ENCODE data around the gene MKNK1.

The MKNK1 gene

DNA sequence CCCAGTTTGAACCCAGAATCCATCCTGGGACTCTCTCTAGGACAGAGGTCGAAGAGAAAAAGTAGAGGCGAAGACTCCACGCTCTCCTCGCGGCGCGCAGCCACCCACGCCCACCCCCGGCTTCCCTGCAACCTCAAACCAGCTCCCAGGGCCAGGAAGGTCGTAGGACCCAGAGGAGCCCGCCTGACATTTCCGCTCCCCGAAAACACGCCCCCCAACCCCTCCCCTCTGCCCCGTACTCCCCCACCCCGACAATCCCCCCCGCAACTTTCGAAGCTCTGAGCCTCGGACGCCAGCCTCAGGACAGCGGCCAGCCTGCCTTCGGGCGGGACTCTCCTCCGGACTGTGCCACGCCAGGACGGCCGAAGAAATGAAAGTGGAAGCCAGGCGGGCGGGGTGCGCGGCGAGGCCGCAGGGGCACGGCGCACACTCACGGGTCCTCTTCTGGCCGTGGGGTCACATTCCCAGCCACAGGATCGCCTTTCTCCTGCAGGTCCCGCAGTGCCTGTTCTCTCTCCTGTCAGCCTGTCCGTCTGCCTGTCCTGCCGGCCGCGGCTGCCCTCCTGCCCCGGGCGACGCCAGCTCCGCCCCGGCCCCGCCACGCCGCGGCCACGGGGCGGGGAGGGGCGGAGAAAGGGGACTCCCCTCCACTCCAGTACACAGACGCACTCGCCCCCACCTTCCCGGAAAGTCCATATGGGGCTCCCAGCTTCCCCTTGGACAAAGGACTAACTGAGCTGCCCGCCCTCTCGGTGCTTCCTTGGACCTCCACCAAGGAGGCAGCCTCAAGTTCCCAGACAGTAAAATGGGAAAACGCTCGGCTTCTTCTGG is 12.4 kb upstream of the MKNK1 start, which contains the start of gene MOB3C:
Gene MOB3C (minus strand): TSS at position 535 of the 831 bp plus-strand sequence. CDS start 3,490 bp downstream, outside the sequence.
- H3K27me3 ChIP-seq: no peaks in the 10 kb centered on the region
- no peaks in the 10 kb centered on the region for H3K4me1 ChIP-seq
- H3K9me3 ChIP-seq: no peaks in the 10 kb centered on the region
- H3K4me3 ChIP-seq (ENCODE audit: low read depth, low read length): peak within 1 kb of the TSS; percentile 58
- peak; percentile 23 for DNase-seq
- TF ChIP-seq CTCF (IDR thresholded peaks at IDR 0.05; ENCODE audit: low read depth, low read length): no peak
- no peaks in the 10 kb centered on the region for H3K36me3 ChIP-seq

- Histone ChIP-seq H3K4me3 (ENCODE audit: low read depth, low read length) (peak overlapping the region; percentile 58), H3K27me3 (no peaks in the 10 kb centered on the region), H3K36me3 (no peaks in the 10 kb centered on the region), H3K4me1 (no peaks in the 10 kb centered on the region), H3K9me3 (no peaks in the 10 kb centered on the region)
- TF ChIP-seq CTCF (IDR thresholded peaks at IDR 0.05; ENCODE audit: low read depth, low read length): no peak
- DNase-seq: no peak
Observed at GRCh38 chr1:46615735-46616134, 11.7 kb upstream of the MKNK1 start.

GRCh38 chr1:46615088-46615487 is 11.0 kb upstream of the MKNK1 start:
- Histone ChIP-seq H3K27me3 (no peaks in the 10 kb centered on the region), H3K9me3 (no peaks in the 10 kb centered on the region), H3K4me1 (no peaks in the 10 kb centered on the region), H3K4me3 (ENCODE audit: low read depth, low read length) (no peak overlapping the region), H3K36me3 (no peaks in the 10 kb centered on the region)
- no peak for TF ChIP-seq CTCF (IDR thresholded peaks at IDR 0.05; ENCODE audit: low read depth, low read length)
- DNase-seq: no peak

GRCh38 chr1:46614604-46614984 is 10.5 kb upstream of the MKNK1 start:
- Histone ChIP-seq H3K9me3 (no peaks in the 10 kb centered on the region), H3K36me3 (no peaks in the 10 kb centered on the region), H3K27me3 (no peaks in the 10 kb centered on the region), H3K4me1 (no peaks in the 10 kb centered on the region), H3K4me3 (ENCODE audit: low read depth, low read length) (no peak overlapping the region)
- TF ChIP-seq CTCF (IDR thresholded peaks at IDR 0.05; ENCODE audit: low read depth, low read length): no peak
- DNase-seq: no peak

DNA sequence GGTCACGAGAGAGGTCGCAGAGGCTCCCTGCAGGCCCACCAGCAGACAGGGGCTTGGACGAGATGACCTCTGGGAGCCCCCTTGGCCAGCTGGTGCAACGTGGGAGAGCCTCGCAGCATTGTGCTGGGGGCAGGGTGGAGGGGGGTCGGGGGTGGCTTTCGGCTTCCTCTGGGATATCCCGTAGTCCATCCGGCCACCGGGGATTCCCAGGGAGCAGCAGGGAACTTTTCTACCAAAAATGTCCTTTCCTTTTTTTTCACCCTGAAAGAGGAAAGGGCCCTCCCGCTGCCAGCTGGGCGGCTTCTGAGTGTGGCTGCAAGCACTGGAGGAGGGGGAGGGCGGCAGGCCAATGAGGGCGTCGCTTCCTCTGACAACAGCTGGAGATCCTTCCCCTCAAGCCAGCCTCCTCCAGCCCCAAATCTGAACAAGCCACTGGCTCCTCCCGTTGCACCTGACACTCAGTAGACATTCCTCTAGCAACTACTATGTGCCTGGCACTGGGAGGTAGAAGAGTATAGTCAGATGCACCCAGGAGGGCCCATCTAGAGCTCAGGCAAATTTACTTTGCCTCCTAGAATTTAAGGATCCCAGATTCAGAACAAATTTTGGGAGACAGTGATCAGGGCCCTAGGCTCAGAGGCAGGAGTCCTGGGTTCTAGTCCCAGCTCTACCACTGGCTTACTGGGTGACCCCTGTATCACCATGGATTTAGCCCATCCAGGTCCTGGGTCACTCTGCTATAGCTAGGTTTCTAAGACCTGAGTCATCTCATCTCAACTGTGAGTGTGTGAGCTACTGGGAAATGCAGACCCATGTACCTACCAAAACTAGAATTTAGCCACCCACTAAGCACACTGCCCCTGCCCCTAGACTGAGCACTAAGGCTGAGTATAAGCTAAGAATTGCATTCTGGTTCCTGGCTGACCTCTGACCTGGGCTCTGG is 9.9 kb upstream of the MKNK1 start:
- H3K4me3 ChIP-seq (ENCODE audit: low read depth, low read length): no peak overlapping the region
- no peaks in the 10 kb centered on the region for H3K36me3 ChIP-seq
- DNase-seq: no peak
- H3K9me3 ChIP-seq: no peaks in the 10 kb centered on the region
- no peaks in the 10 kb centered on the region for H3K27me3 ChIP-seq
- H3K4me1 ChIP-seq: no peaks in the 10 kb centered on the region
- TF ChIP-seq CTCF (IDR thresholded peaks at IDR 0.05; ENCODE audit: low read depth, low read length): no peak

Data from BE2C (cell line).